Measurements from ENCODE around the gene GAB1.

Gene GAB1

GRCh38 chr4:143424276-143424675 lies 87.6 kb downstream of the GAB1 start:
- DNase-seq, result no peak

GRCh38 chr4:143431526-143432257 lies 95.0 kb downstream of the GAB1 start:
- DNase-seq, result no peak

GRCh38 chr4:143432258-143432591 lies 95.5 kb downstream of the GAB1 start:
- no peak for DNase-seq

GRCh38 chr4:143433231-143433630 lies 96.6 kb downstream of the GAB1 start:
- DNase-seq, result no peak

- DNase-seq, result no peak
Measured at GRCh38 chr4:143435955-143436354, 99.3 kb downstream of the GAB1 start.

GRCh38 chr4:143437476-143437875 lies 100.8 kb downstream of the GAB1 start:
- DNase-seq, result no peak

GRCh38 chr4:143437937-143438336 lies 101.3 kb downstream of the GAB1 start:
- no peak for DNase-seq

GRCh38 chr4:143438710-143439109 lies 102.0 kb downstream of the GAB1 start:
- DNase-seq, result no peak

GRCh38 chr4:143441109-143441508 lies 104.4 kb downstream of the GAB1 start:
- no peak for DNase-seq

GRCh38 chr4:143441678-143442077 lies 105.0 kb downstream of the GAB1 start:
- DNase-seq, result no peak

- DNase-seq, result no peak
Measured at GRCh38 chr4:143443728-143444127, 107.1 kb downstream of the GAB1 start.

- no peak for DNase-seq
Measured at GRCh38 chr4:143451186-143451585, 114.5 kb downstream of the GAB1 start.

GRCh38 chr4:143455211-143455610 lies 118.5 kb downstream of the GAB1 start:
- no peak for DNase-seq

- DNase-seq, result no peak
Measured at GRCh38 chr4:143458966-143459365, 122.3 kb downstream of the GAB1 start.

GRCh38 chr4:143473334-143474126 lies 136.9 kb downstream of the GAB1 start:
- no peak for DNase-seq

GRCh38 chr4:143477487-143477886 lies 140.8 kb downstream of the GAB1 start:
- DNase-seq, result no peak

GRCh38 chr4:143481361-143481760 lies 144.7 kb downstream of the GAB1 start:
- no peak for DNase-seq

- DNase-seq, result no peak
Measured at GRCh38 chr4:143482840-143483239, 146.2 kb downstream of the GAB1 start.

- DNase-seq, result no peak
Measured at GRCh38 chr4:143486314-143486713, 149.6 kb downstream of the GAB1 start.

- DNase-seq, result no peak
Measured at GRCh38 chr4:143488687-143489086, 152.0 kb downstream of the GAB1 start.

- no peak for DNase-seq
Measured at GRCh38 chr4:143489106-143489505, 152.4 kb downstream of the GAB1 start.

GRCh38 chr4:143498021-143498420 lies 161.3 kb downstream of the GAB1 start:
- no peak for DNase-seq

GRCh38 chr4:143502231-143502630 lies 165.6 kb downstream of the GAB1 start:
- DNase-seq, result peak; percentile 1

- DNase-seq, result no peak
Measured at GRCh38 chr4:143506031-143506430, 169.4 kb downstream of the GAB1 start.

GRCh38 chr4:143511906-143512305 lies 175.2 kb downstream of the GAB1 start:
- no peak for DNase-seq
